GM23338 (cell line): ENCODE results near the gene NDUFV1.

Source experiments
- CTCF ChIP-seq, 2 experiments: fragments of 200-600 bp in 1 of 2; sonication (generic) in 1 of 2; conservative IDR thresholded peaks; 2 replicates each; pipeline versions ENCODE4 v1.5.1 to v1.6.1; 2016 to 2017; ENCODE audit warnings: antibody characterized with exemption in 2 of 2, low read depth in 2 of 2, mild to moderate bottlenecking in 2 of 2, moderate library complexity in 1 of 2
- ETS1 ChIP-seq: IDR thresholded peaks from 2 replicates; pipeline ENCODE4 v1.6.1; 2016; ENCODE audit warnings: antibody characterized with exemption
- EZH2 ChIP-seq: fragments of 200-600 bp; sonication (generic); IDR thresholded peaks from one replicate; pipeline ENCODE4 v1.8.0; 2017; ENCODE audit warnings: antibody characterized with exemption, mild to moderate bottlenecking, low read depth; ENCODE audit not compliant: unreplicated experiment
- JUNB ChIP-seq: IDR thresholded peaks from one replicate; pipeline ENCODE4 v1.6.1; 2016; ENCODE audit warnings: antibody characterized with exemption; ENCODE audit not compliant: unreplicated experiment
- POLR2AphosphoS5 ChIP-seq: IDR thresholded peaks from 2 replicates; pipeline ENCODE4 v1.6.1; 2016; ENCODE audit warnings: antibody characterized with exemption, low read depth
- ZNF331 ChIP-seq: fragments of 250-450 bp; sonication (Bioruptor Pico); IDR thresholded peaks from 2 replicates; pipeline ENCODE4 v1.5.0; 2020; ENCODE audit warnings: low read depth, mild to moderate bottlenecking, moderate library complexity
- TF ChIP-seq, protein P1 (sequence below): IDR thresholded peaks from one replicate; pipeline ENCODE4 v1.6.1; 2018; ENCODE audit warnings: antibody characterized with exemption; ENCODE audit not compliant: unreplicated experiment

DNA sequence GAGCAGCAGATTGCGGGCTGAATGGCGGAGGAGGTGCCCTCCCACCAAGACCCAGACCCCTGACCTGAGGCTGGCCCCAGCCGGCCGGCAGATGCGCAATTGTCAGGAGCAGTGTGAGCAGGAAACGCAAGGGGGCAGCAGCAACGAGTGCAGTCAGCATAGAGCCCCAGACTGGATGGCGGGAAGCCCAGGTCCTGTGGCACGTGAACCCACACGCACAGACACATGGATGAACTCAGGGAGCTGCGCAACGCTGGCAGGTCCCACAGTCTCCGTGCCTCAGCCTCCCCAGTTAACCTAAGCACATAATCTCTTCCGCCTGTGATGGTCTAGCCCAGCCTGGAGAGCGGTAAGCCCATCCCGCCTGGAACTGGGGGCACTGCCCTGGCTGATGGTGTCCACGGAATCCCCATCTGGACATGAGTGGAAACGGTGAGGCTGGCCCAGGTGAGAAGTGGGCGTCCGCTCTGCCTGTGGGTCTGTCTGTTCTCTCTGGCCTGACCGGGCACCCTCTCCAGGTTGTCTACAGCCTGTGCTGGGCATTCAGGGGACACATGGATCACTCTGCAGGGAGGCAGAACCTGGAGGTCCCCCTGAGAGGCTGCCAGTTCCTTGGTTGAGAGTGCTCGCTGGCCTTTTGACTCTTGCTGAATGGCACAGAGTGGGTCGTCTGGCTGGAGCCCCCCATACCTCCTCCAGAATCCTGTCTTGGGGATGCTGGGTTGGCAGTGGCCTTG, 33.5 kb downstream of the NDUFV1 start:
- TF ChIP-seq POLR2AphosphoS5 (no peak), JUNB (no peak), CTCF (conservative IDR thresholded peaks at IDR 0.05; ENCODE audit: low read depth in 2 of 2) (peak; percentile 57 to 94), EZH2 (no peak), ZNF331 (no peak), ETS1 (no peak; the same call in 1 of the 2 replicates)
- TF ChIP-seq, protein P1, sequence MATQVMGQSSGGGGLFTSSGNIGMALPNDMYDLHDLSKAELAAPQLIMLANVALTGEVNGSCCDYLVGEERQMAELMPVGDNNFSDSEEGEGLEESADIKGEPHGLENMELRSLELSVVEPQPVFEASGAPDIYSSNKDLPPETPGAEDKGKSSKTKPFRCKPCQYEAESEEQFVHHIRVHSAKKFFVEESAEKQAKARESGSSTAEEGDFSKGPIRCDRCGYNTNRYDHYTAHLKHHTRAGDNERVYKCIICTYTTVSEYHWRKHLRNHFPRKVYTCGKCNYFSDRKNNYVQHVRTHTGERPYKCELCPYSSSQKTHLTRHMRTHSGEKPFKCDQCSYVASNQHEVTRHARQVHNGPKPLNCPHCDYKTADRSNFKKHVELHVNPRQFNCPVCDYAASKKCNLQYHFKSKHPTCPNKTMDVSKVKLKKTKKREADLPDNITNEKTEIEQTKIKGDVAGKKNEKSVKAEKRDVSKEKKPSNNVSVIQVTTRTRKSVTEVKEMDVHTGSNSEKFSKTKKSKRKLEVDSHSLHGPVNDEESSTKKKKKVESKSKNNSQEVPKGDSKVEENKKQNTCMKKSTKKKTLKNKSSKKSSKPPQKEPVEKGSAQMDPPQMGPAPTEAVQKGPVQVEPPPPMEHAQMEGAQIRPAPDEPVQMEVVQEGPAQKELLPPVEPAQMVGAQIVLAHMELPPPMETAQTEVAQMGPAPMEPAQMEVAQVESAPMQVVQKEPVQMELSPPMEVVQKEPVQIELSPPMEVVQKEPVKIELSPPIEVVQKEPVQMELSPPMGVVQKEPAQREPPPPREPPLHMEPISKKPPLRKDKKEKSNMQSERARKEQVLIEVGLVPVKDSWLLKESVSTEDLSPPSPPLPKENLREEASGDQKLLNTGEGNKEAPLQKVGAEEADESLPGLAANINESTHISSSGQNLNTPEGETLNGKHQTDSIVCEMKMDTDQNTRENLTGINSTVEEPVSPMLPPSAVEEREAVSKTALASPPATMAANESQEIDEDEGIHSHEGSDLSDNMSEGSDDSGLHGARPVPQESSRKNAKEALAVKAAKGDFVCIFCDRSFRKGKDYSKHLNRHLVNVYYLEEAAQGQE: no peak
